ENCODE results near the gene CEP89.
"Not testable (repeated sequence)": the region's sequence is repeated elsewhere in the genome, so short reads cannot be mapped to it uniquely, and the experiment has no call there.

Gene CEP89

GRCh38 chr19:33000910-33001309 is 29.2 kb upstream of the CEP89 start:
- TF ChIP-seq CTCF (conservative IDR thresholded peaks at IDR 0.05; ENCODE audit: low read depth, low read length), result no peak
- no peaks in the 10 kb centered on the region for H3K4me1 ChIP-seq (ENCODE audit: low read depth, poor library complexity, severe bottlenecking)
- H3K4me2 ChIP-seq, result no peak overlapping the region
- H2AFZ ChIP-seq (ENCODE audit: low read depth), result no peak overlapping the region
- no peaks in the 10 kb centered on the region for H3K27me3 ChIP-seq (ENCODE audit: insufficient read depth, low read depth)
- H4K20me1 ChIP-seq (ENCODE audit: insufficient read depth), result no peaks in the 10 kb centered on the region
- no peaks in the 10 kb centered on the region for H3K36me3 ChIP-seq (ENCODE audit: insufficient read depth)
- H3K79me2 ChIP-seq (ENCODE audit: insufficient read depth, low read depth), result no peaks in the 10 kb centered on the region
- no peak overlapping the region for H3K4me3 ChIP-seq (IDR thresholded peaks at IDR 0.05; ENCODE audit: insufficient read depth, low read depth, low read length)
- H3K27ac ChIP-seq, result no peak overlapping the region
- no peak overlapping the region for H3K9ac ChIP-seq

DNA sequence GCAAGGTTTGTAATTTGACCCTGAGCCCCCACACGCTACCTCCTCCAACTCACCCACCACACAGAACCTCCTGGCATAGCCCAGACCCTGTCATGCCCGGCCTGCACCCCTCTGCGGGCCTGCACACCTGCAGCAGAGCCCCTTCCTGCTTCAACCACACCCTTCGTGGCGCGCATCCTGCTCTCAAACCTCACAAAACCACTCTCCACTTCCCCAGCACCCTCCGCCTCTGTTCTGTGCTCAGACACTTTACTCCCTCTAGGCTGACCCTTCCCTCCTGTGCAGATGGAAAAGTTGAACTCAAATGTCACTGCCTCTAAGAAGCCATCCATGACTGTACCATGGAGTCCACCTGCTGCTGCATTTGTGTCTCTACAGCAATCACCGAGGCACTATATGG is 28.8 kb upstream of the CEP89 start:
- no peaks in the 10 kb centered on the region for H3K36me3 ChIP-seq (ENCODE audit: insufficient read depth)
- H3K27ac ChIP-seq, result no peak overlapping the region
- TF ChIP-seq CTCF (conservative IDR thresholded peaks at IDR 0.05; ENCODE audit: low read depth, low read length), result no peak
- H3K9ac ChIP-seq, result no peak overlapping the region
- no peaks in the 10 kb centered on the region for H3K79me2 ChIP-seq (ENCODE audit: insufficient read depth, low read depth)
- no peak overlapping the region for H3K4me3 ChIP-seq (IDR thresholded peaks at IDR 0.05; ENCODE audit: insufficient read depth, low read depth, low read length)
- H3K27me3 ChIP-seq (ENCODE audit: insufficient read depth, low read depth), result no peaks in the 10 kb centered on the region
- no peak overlapping the region for H3K4me2 ChIP-seq
- H3K4me1 ChIP-seq (ENCODE audit: low read depth, poor library complexity, severe bottlenecking), result no peaks in the 10 kb centered on the region
- no peaks in the 10 kb centered on the region for H4K20me1 ChIP-seq (ENCODE audit: insufficient read depth)
- no peak overlapping the region for H2AFZ ChIP-seq (ENCODE audit: low read depth)

DNA sequence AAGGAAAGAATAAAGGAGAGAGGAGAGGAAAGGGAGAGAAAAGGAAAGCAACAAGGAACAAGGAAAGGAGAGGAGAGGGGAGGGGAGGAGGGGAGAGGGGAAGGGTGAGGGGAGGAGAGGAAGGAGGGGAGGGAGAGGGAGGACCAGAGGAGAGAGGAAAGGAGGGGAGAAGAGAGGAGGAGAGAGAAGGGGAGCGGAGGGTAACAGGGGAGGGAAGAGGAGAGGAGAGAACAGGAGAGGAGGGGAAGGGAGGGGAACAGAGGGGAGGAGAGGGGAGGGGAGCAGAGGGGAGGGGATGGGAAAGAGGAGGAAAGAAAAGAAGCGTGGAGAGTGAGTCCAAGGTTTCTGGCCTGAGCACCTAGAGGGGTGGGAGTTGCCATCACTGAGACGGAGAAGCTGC is 27.0 kb upstream of the CEP89 start:
- no peak for TF ChIP-seq CTCF (conservative IDR thresholded peaks at IDR 0.05; ENCODE audit: low read depth, low read length)
- H3K79me2 ChIP-seq (ENCODE audit: insufficient read depth, low read depth), result no peaks in the 10 kb centered on the region
- H2AFZ ChIP-seq (ENCODE audit: low read depth), result no peak overlapping the region
- H3K4me3 ChIP-seq (IDR thresholded peaks at IDR 0.05; ENCODE audit: insufficient read depth, low read depth, low read length), result no peak overlapping the region
- no peaks in the 10 kb centered on the region for H3K36me3 ChIP-seq (ENCODE audit: insufficient read depth)
- no peaks in the 10 kb centered on the region for H4K20me1 ChIP-seq (ENCODE audit: insufficient read depth)
- H3K27me3 ChIP-seq (ENCODE audit: insufficient read depth, low read depth), result no peaks in the 10 kb centered on the region
- H3K27ac ChIP-seq, result no peak overlapping the region
- no peak overlapping the region for H3K9ac ChIP-seq
- no peak overlapping the region for H3K4me2 ChIP-seq
- H3K4me1 ChIP-seq (ENCODE audit: low read depth, poor library complexity, severe bottlenecking), result no peaks in the 10 kb centered on the region

DNA sequence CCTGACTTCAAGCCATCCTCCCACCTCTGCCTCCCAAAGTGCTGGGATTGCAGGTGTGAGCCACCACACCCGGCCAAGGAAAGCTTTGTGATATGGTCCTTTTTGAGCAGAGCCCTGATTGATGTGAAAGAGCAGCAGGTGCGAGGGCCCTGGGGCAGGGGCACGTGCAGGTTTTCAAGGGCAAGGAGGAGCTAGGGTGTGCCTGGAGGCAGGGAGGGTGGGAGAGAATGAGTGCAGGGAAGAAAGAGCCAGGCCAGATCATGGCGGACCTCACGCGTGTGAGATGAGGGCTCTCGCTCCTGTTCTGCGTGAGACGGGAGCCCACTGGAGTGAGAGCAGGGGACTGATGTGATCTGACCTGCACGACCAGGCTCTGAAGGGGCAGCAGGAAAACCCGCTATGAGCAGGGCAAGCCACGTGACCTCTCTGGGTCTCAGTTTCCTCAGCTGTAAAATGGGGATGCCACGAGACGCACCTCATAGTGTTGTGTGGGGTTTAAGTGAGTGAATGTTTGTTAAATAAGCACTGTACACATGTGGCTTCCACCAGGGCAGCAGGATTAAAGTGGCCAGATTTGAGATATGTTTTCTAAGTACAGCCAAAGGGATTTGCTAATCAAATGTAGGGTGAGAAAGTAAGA is 26.1 kb upstream of the CEP89 start:
- H2AFZ ChIP-seq (ENCODE audit: low read depth), result no peak overlapping the region
- H3K27ac ChIP-seq, result no peak overlapping the region
- TF ChIP-seq CTCF (conservative IDR thresholded peaks at IDR 0.05; ENCODE audit: low read depth, low read length), result no peak

GRCh38 chr19:32997061-32997464 is 25.3 kb upstream of the CEP89 start:
- not testable (repeated sequence) for H3K36me3 ChIP-seq (ENCODE audit: insufficient read depth); H3K27me3 ChIP-seq (ENCODE audit: insufficient read depth, low read depth)

More for the DNA sequence above, 26.1 kb upstream of the CEP89 start:
- H3K79me2 ChIP-seq (ENCODE audit: insufficient read depth, low read depth), result no peaks in the 10 kb centered on the region
- H3K4me2 ChIP-seq, result no peak overlapping the region
- H3K27me3 ChIP-seq (ENCODE audit: insufficient read depth, low read depth), result no peaks in the 10 kb centered on the region
- H3K9ac ChIP-seq, result no peak overlapping the region
- H4K20me1 ChIP-seq (ENCODE audit: insufficient read depth), result no peaks in the 10 kb centered on the region
- no peaks in the 10 kb centered on the region for H3K4me1 ChIP-seq (ENCODE audit: low read depth, poor library complexity, severe bottlenecking)
- H3K4me3 ChIP-seq (IDR thresholded peaks at IDR 0.05; ENCODE audit: insufficient read depth, low read depth, low read length), result no peak overlapping the region
- H3K36me3 ChIP-seq (ENCODE audit: insufficient read depth), result no peaks in the 10 kb centered on the region

DNA sequence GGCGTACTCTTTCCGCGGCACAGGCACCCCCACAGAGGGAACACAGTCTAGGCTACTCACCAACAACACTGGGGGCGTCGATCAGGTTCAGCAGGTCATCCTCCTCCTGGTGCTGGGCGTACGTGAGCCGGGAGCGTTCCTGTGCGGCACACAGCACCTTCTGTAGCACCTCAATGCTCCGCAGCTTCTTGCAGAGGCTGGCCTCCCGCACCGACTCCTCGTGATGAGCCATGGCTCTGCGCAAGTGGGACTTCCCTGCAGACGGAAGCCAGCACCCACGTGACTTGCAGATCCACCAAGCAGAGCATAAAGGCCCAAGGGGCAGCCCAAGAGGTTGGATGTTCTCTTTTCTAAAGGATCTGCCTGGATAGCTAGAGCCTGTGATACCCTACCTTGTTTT is 24.2 kb upstream of the CEP89 start:
- not testable (repeated sequence) for H2AFZ ChIP-seq (ENCODE audit: low read depth); H3K27ac ChIP-seq; H3K4me1 ChIP-seq (ENCODE audit: low read depth, poor library complexity, severe bottlenecking); H3K4me2 ChIP-seq; H3K27me3 ChIP-seq (ENCODE audit: insufficient read depth, low read depth); H4K20me1 ChIP-seq (ENCODE audit: insufficient read depth); H3K36me3 ChIP-seq (ENCODE audit: insufficient read depth); H3K79me2 ChIP-seq (ENCODE audit: insufficient read depth, low read depth); H3K4me3 ChIP-seq (IDR thresholded peaks at IDR 0.05; ENCODE audit: insufficient read depth, low read depth, low read length); H3K9ac ChIP-seq

More at GRCh38 chr19:32997061-32997464, 25.3 kb upstream of the CEP89 start:
- H3K4me1 ChIP-seq (ENCODE audit: low read depth, poor library complexity, severe bottlenecking); H2AFZ ChIP-seq (ENCODE audit: low read depth); H3K79me2 ChIP-seq (ENCODE audit: insufficient read depth, low read depth); H3K4me3 ChIP-seq (IDR thresholded peaks at IDR 0.05; ENCODE audit: insufficient read depth, low read depth, low read length); H3K27ac ChIP-seq; H4K20me1 ChIP-seq (ENCODE audit: insufficient read depth); H3K4me2 ChIP-seq; H3K9ac ChIP-seq: not testable (repeated sequence)
